Testis (tissue), 2 donors: ENCODE measurements around the gene COL4A4.

Experiments used
- CTCF ChIP-seq, 3 experiments: fragments of 450-650 bp in 2 of 3; fragments of 200-600 bp in 1 of 3; sonication (generic) in 1 of 3; IDR thresholded peaks; one replicate each; pipeline ENCODE4 v1.5.1; 2016 to 2019; ENCODE audit warnings: antibody characterized with exemption in 3 of 3, mild to moderate bottlenecking in 2 of 3, moderate library complexity in 1 of 3
- POLR2A ChIP-seq: fragments of 450-650 bp; IDR thresholded peaks from one replicate; pipeline ENCODE4 v1.6.1; 2017; ENCODE audit warnings: antibody characterized with exemption, mild to moderate bottlenecking, moderate library complexity

GRCh38 chr2:227177592-227178336 is 13.8 kb upstream of the COL4A4 start:
- TF ChIP-seq CTCF (IDR thresholded peaks at IDR 0.05): no peak
- no peak for TF ChIP-seq POLR2A
